ENCODE data around the gene SLC16A4.

SLC16A4 gene

GRCh38 chr1:110387048-110387754 is 3.6 kb downstream of the SLC16A4 start:
- Histone ChIP-seq H2AFZ (ENCODE audit: low read length, unreplicated experiment) (no peak overlapping the region), H3K4me1 (ENCODE audit: control insufficient read depth, insufficient read depth, low read length, unreplicated experiment) (peaks cover 48% of the 10 kb centered on the region), H3K79me2 (ENCODE audit: control insufficient read depth, insufficient read depth, low read length, unreplicated experiment) (peaks cover 23% of the 10 kb centered on the region), H3K27me3 (ENCODE audit: insufficient read depth, low read length) (no peaks in the 10 kb centered on the region), H3K4me3 (ENCODE audit: low read depth, low read length) (no peak overlapping the region), H3K36me3 (ENCODE audit: insufficient read depth, low read length) (0 out of 2 replicates have a peak, but pooled peaks cover 7% of the 10 kb centered on the region), H3K27ac (ENCODE audit: low read depth, low read length) (no peak overlapping the region)

- Histone ChIP-seq H3K36me3 (ENCODE audit: insufficient read depth, low read length) (0 out of 2 replicates have a peak, but pooled peaks cover 12% of the 10 kb centered on the region), H3K27me3 (ENCODE audit: insufficient read depth, low read length) (no peaks in the 10 kb centered on the region), H3K27ac (ENCODE audit: low read depth, low read length) (no peak overlapping the region), H2AFZ (ENCODE audit: low read length, unreplicated experiment) (no peak overlapping the region), H3K4me3 (ENCODE audit: low read depth, low read length) (no peak overlapping the region), H3K4me1 (ENCODE audit: control insufficient read depth, insufficient read depth, low read length, unreplicated experiment) (peaks cover 47% of the 10 kb centered on the region), H3K79me2 (ENCODE audit: control insufficient read depth, insufficient read depth, low read length, unreplicated experiment) (peaks cover 28% of the 10 kb centered on the region)
These were observed 5.5 kb downstream of the SLC16A4 start for GRCh38 chr1:110385369-110385768.

GRCh38 chr1:110384581-110385321 is 6.1 kb downstream of the SLC16A4 start:
- peaks cover 51% of the 10 kb centered on the region for H3K4me1 ChIP-seq (ENCODE audit: control insufficient read depth, insufficient read depth, low read length, unreplicated experiment)

DNA sequence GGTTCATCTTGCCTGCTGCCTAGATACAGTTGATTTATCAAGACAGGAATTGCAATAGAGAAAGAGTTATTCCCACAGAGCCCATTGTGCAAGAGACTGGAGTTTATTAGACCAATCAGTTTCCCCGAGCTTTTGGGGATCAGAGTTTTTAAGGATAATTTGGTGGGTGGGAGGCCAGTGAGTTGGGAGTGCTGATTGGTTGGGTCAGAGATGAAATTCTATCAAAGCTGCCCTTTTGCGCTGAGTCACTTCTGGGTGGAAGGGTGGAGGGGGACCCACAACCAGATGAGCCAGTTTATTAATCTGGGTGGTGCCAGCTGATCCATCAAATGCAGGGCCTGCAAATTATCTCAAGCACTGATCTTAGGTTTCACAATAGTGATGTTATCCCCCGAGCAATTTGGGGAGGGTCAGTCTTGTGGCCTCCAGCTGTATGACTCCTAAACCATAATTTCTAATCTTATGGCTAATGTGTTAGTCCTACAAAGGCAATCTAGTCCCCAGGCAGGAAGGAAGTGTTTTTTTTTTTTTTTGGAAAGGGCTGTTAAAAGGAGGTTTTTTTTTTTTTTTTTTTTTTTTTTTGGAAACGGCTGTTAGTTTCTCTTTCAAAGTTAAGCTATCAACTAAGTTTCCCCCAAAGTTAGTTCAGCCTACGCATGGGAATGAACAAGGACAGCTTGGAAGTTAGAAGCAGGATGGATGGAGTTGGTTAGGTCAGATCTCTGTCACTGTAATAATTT is 7.4 kb downstream of the SLC16A4 start:
- Histone ChIP-seq H3K4me3 (ENCODE audit: low read depth, low read length) (peak overlapping the region; percentile 59), H3K27ac (ENCODE audit: low read depth, low read length) (peak overlapping the region; percentile 93), H3K27me3 (ENCODE audit: insufficient read depth, low read length) (no peaks in the 10 kb centered on the region), H2AFZ (ENCODE audit: low read length, unreplicated experiment) (peak overlapping the region; percentile 15), H3K4me1 (ENCODE audit: control insufficient read depth, insufficient read depth, low read length, unreplicated experiment) (peaks cover 41% of the 10 kb centered on the region), H3K36me3 (ENCODE audit: insufficient read depth, low read length) (peaks cover 22% of the 10 kb centered on the region), H3K79me2 (ENCODE audit: control insufficient read depth, insufficient read depth, low read length, unreplicated experiment) (peaks cover 13% of the 10 kb centered on the region)

More at GRCh38 chr1:110384581-110385321, 6.1 kb downstream of the SLC16A4 start:
- 0 out of 2 replicates have a peak, but pooled peaks cover 12% of the 10 kb centered on the region for H3K36me3 ChIP-seq (ENCODE audit: insufficient read depth, low read length)
- no peak overlapping the region for H3K4me3 ChIP-seq (ENCODE audit: low read depth, low read length)
- H3K79me2 ChIP-seq (ENCODE audit: control insufficient read depth, insufficient read depth, low read length, unreplicated experiment): peaks cover 26% of the 10 kb centered on the region
- no peak overlapping the region for H2AFZ ChIP-seq (ENCODE audit: low read length, unreplicated experiment)
- peak overlapping the region; percentile 93 for H3K27ac ChIP-seq (ENCODE audit: low read depth, low read length)
- no peaks in the 10 kb centered on the region for H3K27me3 ChIP-seq (ENCODE audit: insufficient read depth, low read length)

GRCh38 chr1:110380672-110381283 is 10.0 kb downstream of the SLC16A4 start:
- Histone ChIP-seq H3K27me3 (ENCODE audit: insufficient read depth, low read length) (no peaks in the 10 kb centered on the region), H3K4me1 (ENCODE audit: control insufficient read depth, insufficient read depth, low read length, unreplicated experiment) (peaks cover 41% of the 10 kb centered on the region), H3K79me2 (ENCODE audit: control insufficient read depth, insufficient read depth, low read length, unreplicated experiment) (peaks cover 11% of the 10 kb centered on the region), H3K27ac (ENCODE audit: low read depth, low read length) (peak overlapping the region; percentile 93), H2AFZ (ENCODE audit: low read length, unreplicated experiment) (no peak overlapping the region), H3K36me3 (ENCODE audit: insufficient read depth, low read length) (peaks cover 42% of the 10 kb centered on the region), H3K4me3 (ENCODE audit: low read depth, low read length) (no peak overlapping the region)

GRCh38 chr1:110375490-110375889 is 15.3 kb downstream of the SLC16A4 start:
- peaks cover 4% of the 10 kb centered on the region for H3K79me2 ChIP-seq (ENCODE audit: control insufficient read depth, insufficient read depth, low read length, unreplicated experiment)
- H3K4me1 ChIP-seq (ENCODE audit: control insufficient read depth, insufficient read depth, low read length, unreplicated experiment): peaks cover 20% of the 10 kb centered on the region
- H3K27me3 ChIP-seq (ENCODE audit: insufficient read depth, low read length): no peaks in the 10 kb centered on the region
- no peak overlapping the region for H2AFZ ChIP-seq (ENCODE audit: low read length, unreplicated experiment)
- H3K4me3 ChIP-seq (ENCODE audit: low read depth, low read length): no peak overlapping the region
- H3K36me3 ChIP-seq (ENCODE audit: insufficient read depth, low read length): peaks cover 46% of the 10 kb centered on the region
- H3K27ac ChIP-seq (ENCODE audit: low read depth, low read length): no peak overlapping the region

- peaks cover 4% of the 10 kb centered on the region for H3K79me2 ChIP-seq (ENCODE audit: control insufficient read depth, insufficient read depth, low read length, unreplicated experiment)
- H2AFZ ChIP-seq (ENCODE audit: low read length, unreplicated experiment): no peak overlapping the region
- peaks cover 16% of the 10 kb centered on the region; the same call in 1 of the 2 replicates for H3K36me3 ChIP-seq (ENCODE audit: insufficient read depth, low read length)
- peak overlapping the region; percentile 45 for H3K27ac ChIP-seq (ENCODE audit: low read depth, low read length)
- H3K4me3 ChIP-seq (ENCODE audit: low read depth, low read length): no peak overlapping the region
- H3K27me3 ChIP-seq (ENCODE audit: insufficient read depth, low read length): no peaks in the 10 kb centered on the region
- H3K4me1 ChIP-seq (ENCODE audit: control insufficient read depth, insufficient read depth, low read length, unreplicated experiment): peaks cover 16% of the 10 kb centered on the region
These were observed 20.0 kb downstream of the SLC16A4 start for GRCh38 chr1:110370827-110371226.

DNA sequence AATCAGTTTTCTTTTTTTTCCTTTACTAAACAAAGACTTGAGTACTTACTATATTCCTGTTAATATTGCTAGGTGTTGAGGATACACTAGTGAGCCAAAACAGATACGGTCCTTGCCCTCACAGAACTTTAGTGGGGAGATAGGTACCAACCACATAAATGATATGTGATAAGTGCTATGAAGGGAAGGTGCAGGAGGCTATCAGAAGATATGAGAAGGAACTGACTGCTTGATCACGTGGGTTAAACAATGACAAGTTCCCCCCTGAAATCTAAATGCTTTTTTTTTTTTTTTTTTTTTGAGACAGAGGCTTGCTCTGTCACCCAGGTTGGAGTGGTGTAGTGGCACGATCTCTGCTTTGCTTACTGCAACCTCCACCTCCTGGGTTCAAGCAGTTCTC is 26.6 kb downstream of the SLC16A4 start:
- Histone ChIP-seq H2AFZ (ENCODE audit: low read length, unreplicated experiment) (no peak overlapping the region), H3K27ac (ENCODE audit: low read depth, low read length) (no peak overlapping the region), H3K4me3 (ENCODE audit: low read depth, low read length) (no peak overlapping the region), H3K4me1 (ENCODE audit: control insufficient read depth, insufficient read depth, low read length, unreplicated experiment) (no peaks in the 10 kb centered on the region), H3K79me2 (ENCODE audit: control insufficient read depth, insufficient read depth, low read length, unreplicated experiment) (peaks cover 18% of the 10 kb centered on the region), H3K36me3 (ENCODE audit: insufficient read depth, low read length) (peaks cover 4% of the 10 kb centered on the region; the same call in 1 of the 2 replicates), H3K27me3 (ENCODE audit: insufficient read depth, low read length) (no peaks in the 10 kb centered on the region)

DNA sequence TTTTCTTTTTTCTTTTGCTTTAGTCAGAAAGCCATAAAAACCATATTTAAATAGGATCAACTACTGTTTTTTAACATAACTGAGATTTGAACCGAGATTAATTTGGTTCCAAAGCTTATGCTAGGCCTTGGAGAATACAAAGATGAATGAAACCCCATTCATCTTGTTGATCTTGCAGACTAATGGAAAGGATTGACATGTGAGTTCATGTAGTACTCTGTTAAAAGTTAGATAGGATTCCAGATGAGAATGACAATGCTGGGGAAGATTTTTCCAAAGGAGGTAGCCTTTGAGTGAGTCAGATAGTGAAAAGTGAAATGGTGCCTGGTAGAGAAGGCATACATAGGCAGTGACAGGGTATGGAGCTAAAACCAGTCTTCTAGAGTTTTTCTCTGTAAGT is 29.0 kb downstream of the SLC16A4 start:
- peaks cover 18% of the 10 kb centered on the region for H3K79me2 ChIP-seq (ENCODE audit: control insufficient read depth, insufficient read depth, low read length, unreplicated experiment)

DNA sequence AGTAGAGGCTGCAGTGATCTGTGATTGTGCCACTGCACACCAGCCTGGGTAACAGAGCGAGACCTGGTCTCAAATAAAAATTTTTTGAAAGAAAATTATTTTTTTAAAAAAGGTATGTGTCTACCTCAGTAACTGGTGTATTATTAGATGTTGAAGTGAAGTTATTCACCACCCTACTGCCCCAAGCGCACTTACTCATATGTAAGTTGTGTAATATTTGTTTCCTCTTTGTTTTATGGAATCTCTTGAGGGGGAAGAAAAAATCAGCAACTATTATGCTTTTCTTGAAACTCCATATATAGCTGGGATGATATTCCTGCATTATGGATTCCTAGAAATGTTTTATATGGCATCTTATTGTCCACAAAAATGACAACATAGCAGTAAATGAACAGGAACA is 30.4 kb downstream of the SLC16A4 start:
- Histone ChIP-seq H3K27me3 (ENCODE audit: insufficient read depth, low read length) (no peaks in the 10 kb centered on the region), H3K79me2 (ENCODE audit: control insufficient read depth, insufficient read depth, low read length, unreplicated experiment) (peaks cover 28% of the 10 kb centered on the region), H3K4me1 (ENCODE audit: control insufficient read depth, insufficient read depth, low read length, unreplicated experiment) (no peaks in the 10 kb centered on the region), H3K27ac (ENCODE audit: low read depth, low read length) (no peak overlapping the region), H3K36me3 (ENCODE audit: insufficient read depth, low read length) (peaks cover 13% of the 10 kb centered on the region; the same call in 1 of the 2 replicates), H3K4me3 (ENCODE audit: low read depth, low read length) (no peak overlapping the region), H2AFZ (ENCODE audit: low read length, unreplicated experiment) (no peak overlapping the region)

More for the DNA sequence above, 29.0 kb downstream of the SLC16A4 start:
- Histone ChIP-seq H3K4me1 (ENCODE audit: control insufficient read depth, insufficient read depth, low read length, unreplicated experiment) (no peaks in the 10 kb centered on the region), H3K27me3 (ENCODE audit: insufficient read depth, low read length) (no peaks in the 10 kb centered on the region), H3K36me3 (ENCODE audit: insufficient read depth, low read length) (peaks cover 8% of the 10 kb centered on the region; the same call in 1 of the 2 replicates), H3K4me3 (ENCODE audit: low read depth, low read length) (no peak overlapping the region), H3K27ac (ENCODE audit: low read depth, low read length) (no peak overlapping the region), H2AFZ (ENCODE audit: low read length, unreplicated experiment) (no peak overlapping the region)

All from ACC112 (cell line).